GM19099 (cell line): ENCODE measurements around the gene PICK1.

Experiments used
- POLR2A ChIP-seq: IDR thresholded peaks from 3 replicates; pipeline ENCODE4 v1.6.1; 2011; ENCODE audit warnings: low read depth; ENCODE audit not compliant: insufficient read length; ENCODE audit errors: extremely low read depth

PICK1 gene

DNA sequence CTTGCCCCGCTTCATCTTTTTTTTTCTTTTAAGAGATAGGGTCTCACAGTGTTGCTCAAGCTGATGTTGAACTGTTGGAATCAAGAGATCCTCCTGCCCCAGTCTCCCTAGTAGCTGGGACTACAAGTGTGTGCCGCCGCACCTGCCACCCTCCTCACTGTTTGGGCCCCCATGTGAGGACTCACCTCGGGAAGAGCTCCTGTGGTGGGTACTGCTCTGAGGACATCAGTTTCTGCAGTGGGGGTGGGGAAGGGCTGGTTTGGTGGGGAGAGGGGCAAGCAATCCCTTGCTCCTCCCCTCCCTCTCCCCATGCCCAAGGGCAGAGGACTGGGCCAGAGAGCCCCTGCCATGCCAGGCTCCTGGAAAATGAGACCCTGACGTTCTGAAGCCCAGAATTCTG, 28.3 kb downstream of the PICK1 start:
- TF ChIP-seq POLR2A: no peak

GRCh38 chr22:38086001-38086845, 29.0 kb downstream of the PICK1 start:
- TF ChIP-seq POLR2A: no peak

DNA sequence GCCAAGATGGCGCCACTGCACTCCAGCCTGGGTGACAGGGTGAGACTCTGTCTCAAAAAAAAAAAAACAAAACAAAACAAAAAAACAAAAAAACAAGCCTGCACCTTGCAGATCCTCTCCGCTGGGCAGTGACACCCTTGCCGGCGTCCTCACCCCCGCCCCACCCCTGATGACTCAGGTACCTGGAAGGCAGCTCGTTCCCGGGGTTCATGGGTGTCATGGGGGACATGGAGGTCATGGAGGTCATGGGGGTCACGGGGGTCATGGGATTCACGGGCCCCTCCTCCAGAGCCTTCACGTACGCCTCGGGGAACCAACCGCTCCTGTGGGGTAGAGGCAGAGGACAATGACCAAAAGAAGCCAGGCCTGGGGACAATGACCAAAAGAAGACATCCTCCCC, 29.7 kb downstream of the PICK1 start:
- TF ChIP-seq POLR2A: no peak

DNA sequence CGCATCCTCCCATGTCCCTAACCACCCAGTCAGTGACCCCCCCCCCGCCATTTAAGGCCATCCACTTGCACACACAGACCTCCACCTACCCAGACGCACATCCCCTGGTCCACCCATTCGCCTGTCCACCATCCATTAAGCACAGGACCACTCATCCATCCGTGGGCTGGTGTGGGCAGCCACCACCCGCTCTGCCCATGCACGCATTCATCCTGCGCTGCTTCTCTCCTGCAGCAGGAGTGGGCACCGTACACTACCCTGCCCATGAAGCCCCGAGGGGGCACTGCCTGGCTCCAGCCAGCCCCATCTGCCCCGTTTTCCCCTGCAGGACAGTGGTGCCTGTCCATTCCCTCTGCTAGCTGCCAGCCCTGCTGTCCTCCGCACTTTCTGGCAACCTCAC, 30.7 kb downstream of the PICK1 start:
- TF ChIP-seq POLR2A: no peak

DNA sequence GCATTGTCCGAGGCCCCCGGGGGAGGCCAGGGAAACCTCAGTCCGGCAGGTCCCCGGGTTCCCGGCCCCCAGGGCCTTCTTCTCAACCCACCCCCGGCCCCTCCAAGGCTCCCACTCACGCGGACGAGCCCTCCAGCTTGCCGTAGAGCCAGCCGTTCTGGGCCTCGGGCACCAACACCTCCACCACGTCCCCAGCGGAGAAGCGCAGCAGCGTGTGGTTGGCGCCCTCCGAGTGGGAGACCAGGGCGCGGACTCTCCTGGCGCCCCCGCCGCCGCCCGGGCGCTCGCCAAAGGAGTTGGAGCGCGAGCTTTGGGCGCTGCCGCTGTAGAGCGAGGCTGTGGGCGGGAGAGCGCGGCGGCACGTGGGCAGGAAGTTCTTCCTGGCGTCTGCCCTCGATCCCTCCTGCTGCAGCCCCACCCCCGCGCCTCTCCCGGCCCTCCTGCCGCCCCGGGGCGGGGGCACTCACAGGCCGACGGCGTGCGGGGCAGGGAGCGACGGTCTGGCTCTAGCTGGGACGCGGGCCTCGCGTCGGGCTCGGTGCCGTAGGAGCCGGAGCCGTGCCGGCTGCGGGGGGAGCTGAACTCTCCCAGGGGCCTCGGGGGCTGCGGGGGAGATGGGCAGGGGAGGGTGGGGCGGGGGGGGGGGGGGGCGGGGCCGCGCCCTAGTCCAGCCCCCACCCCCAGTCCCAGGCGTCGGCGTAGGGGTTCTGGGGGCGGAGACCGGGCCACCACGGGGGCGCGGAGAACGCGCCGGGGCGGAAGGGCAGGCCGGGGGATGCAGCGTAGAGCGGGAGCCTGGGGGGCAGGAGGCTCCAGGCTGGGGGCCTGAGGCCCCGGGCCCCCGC, 31.6 kb downstream of the PICK1 start:
- no peak for TF ChIP-seq POLR2A

DNA sequence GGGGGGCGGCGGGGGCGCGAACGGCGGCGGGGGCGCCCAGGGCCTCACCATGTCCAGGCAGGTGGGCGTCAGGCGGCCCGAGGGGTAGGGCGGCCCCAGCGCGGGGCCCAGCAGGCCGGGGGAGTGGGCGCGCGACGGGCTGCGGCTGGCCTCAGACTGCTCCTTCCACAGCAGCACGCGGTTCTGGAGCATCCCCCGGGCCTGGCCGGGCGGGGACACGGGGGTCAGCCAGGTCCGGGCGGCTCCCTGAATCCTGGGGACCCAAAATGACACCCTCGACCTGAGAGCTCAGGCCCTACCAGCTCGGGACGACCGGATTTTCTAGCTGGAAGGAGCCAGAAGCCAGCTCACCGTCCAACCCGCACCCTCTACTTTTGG, 32.3 kb downstream of the PICK1 start:
- TF ChIP-seq POLR2A: no peak

DNA sequence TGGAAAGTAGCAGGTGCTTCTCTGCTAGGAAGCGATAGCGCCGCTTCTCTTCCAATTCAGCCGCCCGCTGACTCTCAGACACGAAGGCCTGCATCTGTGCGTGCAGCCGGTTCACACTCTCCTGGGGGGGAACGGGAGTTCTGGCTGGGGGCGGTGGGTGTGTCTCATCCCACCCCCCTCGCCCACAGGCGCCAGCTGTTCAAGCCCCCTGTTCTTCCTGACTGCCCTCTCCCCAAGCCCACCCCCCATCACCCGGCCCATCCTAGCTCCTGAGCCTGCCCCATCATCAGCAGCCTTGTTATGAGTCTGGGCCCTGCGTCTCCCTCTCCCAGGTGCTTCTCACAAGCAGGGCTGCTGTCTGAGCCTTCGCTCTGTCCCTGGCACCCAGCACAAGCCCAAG, 39.9 kb downstream of the PICK1 start:
- no peak for TF ChIP-seq POLR2A

DNA sequence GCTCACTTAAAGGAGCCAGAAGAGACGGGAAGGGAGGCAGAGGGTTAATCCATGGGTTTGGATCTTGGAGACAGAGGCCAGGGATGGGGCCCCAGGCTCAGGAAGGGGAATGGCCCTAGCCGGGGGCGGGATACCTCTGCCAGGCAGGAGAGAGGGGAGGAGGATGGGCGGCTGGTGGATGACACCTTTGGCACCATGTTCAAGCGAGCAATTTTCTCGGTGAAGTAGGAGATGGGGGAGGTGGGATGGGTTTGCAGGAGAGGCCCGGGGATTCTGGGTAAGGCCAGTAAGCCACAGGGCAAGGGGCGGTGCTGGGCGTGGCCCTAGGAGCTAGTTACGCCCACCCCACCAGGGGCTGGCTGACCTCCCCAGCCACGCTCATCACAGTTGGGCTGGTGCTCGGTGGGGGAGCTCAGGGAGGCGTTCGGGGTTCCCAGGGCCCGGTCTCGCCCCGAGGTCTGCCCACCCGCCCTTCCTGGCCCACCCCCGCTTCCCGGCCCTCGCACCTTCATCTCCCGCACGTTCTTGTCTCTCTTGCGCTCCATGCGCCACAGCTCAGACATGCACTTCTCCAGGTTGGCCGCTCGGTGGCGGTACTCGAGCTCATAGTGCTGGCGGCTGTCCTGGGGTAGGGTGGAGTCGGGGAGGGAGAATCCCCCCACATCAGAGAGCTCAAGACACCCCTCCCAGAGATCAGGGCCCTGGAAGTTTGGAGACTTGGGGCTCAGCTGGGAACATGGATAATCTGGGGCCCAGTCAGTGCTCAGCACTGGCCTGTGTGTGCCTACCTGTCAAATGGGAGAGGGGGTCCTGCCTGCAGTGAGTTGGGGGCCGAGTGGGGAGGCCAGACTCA, 40.6 kb downstream of the PICK1 start:
- no peak for TF ChIP-seq POLR2A

DNA sequence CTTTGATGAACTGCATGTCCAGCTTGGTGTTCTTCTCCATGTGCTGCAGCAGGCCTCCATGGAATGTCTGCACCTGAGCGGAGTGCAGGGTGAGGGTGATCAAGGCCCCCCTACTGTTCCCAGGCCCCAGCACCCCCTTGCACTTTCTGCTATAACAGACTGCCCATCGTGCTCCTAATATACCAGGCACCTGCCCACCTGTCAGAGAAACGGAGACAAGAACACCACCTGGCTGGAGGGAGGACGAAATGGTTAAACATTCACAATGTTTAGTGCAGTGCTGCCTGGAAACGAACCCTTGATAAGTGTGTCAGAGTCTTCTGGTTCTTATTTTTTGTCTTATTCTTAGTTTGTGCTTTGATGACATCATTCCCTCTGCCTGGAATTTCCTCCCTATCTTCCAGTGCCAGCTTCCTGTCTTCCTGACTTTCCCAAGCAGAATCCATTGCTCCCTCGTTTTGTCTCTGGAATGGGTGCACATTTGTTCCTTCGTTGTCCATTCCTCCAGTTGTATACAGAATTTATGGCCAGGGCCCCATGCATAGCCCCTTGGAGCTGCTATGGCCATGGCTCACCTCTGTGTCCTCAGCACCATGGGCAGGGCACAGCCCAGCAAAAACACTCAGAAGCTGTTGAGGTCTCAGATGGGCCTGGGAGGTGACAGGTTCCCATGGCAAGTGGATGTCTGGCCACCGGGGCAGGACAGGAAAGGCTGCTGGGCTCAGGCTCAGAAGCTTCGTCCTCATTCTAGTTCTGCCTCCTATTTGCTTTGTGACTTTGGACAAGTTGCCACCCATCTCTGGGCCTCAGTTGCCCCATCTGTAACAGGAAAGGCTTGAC, 41.4 kb downstream of the PICK1 start:
- TF ChIP-seq POLR2A: no peak

GRCh38 chr22:38103641-38104040, 46.4 kb downstream of the PICK1 start:
- TF ChIP-seq POLR2A: no peak

DNA sequence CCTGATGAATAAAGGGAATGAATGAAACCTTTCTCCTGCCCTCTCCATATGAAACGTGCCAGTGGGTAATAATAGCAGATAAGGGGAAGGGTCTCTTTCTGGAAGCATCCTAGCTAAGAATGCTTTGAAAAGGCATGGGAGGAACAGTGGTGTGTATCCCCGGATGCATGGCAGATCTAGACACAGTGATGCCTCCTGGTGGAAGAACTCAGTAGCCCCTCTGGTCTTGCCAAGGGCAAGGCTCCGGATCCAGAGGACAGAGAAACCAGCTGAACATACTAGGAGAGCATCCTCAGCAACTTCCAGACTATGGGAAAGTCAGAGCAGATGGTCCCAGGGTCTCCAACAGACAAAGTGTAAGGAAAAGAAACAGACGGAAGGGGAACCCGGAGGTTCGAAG, 46.9 kb downstream of the PICK1 start:
- TF ChIP-seq POLR2A: no peak

DNA sequence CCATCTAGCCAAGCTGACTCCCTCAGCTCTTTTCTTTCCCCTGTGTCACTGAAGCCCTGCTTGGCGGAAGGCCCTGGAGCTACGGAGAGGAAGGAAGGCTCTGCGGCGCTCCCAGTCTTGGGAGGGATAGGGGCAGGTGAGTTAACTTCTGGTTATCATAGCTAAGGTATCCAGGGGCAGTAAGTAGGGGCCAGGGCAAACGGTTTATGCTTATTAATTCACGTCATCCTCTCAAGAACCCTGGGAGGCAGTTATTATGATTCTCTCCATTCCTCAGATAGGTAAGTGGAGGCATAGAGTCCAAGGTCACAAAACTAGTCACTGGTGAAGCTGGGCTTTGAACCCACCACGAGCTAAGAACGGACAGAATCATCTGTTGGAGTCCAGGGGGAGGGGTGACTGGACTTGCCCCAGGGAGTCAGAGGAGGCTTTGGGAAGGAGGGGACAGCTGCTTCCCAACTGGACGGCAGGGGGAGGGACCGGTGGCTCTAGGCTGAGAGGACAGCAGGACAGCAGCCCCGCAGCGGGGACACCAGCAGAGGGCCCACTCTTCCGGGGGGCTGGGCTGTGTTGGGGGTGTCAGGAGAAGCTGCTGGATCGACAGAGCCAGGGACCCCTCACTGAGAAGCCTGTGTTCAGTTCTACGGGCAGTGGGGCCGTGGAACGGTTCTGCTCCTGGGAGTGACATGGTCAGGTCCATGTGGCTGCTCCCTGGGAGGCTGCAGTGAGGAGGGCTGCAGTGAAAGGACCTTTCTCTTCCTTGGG, 49.8 kb downstream of the PICK1 start:
- TF ChIP-seq POLR2A: no peak

- TF ChIP-seq POLR2A: no peak
Measured at GRCh38 chr22:38107692-38108515, 50.7 kb downstream of the PICK1 start.
